Measurements from ENCODE around the gene COX19. TPM values are rescaled to one million over a fixed set of nuclear protein-coding genes. Genes with fewer than 3 reads are reported as not detected.

COX19 gene
- total and polyA plus RNA-seq, 10 donors = 7.1 to 29.1 (median 15.2) TPM

- peak; percentile 66 for DNase-seq
- no peak for TF ChIP-seq CTCF (IDR thresholded peaks at IDR 0.05 in 8 of 11, conservative IDR thresholded peaks at IDR 0.05 in 3 of 11)
- no peak for TF ChIP-seq POLR2AphosphoS5 (IDR thresholded peaks at IDR 0.05)
- no peak for TF ChIP-seq POLR2A (IDR thresholded peaks at IDR 0.05)
- Histone ChIP-seq H3K9me3 (no peaks in the 10 kb centered on the region), H3K27ac (peak overlapping the region in 3 of 8 donors; percentile 40 to 57 (median 50)), H3K4me3 (no peak overlapping the region), H3K4me1 (peaks cover 0 to 54% (median 4%) of the 10 kb centered on the region in 6 donors), H3K27me3 (replicated peaks in 1 of 7) (peaks cover 0 to 6% (median 0%) of the 10 kb centered on the region in 7 donors), H3K36me3 (peaks cover 0 to 20% (median 0%) of the 10 kb centered on the region in 6 donors)
- WGBS, 5 donors = 86 to 91% (median 88%) methylated on average over 21 of the region's 21 CpGs
- intact Hi-C loops (cut with DNase I; ENCODE audit: low total_unique reads) = no loop called here
Measured at GRCh38 chr7:931871-932650, 43.3 kb downstream of the COX19 start.

DNA sequence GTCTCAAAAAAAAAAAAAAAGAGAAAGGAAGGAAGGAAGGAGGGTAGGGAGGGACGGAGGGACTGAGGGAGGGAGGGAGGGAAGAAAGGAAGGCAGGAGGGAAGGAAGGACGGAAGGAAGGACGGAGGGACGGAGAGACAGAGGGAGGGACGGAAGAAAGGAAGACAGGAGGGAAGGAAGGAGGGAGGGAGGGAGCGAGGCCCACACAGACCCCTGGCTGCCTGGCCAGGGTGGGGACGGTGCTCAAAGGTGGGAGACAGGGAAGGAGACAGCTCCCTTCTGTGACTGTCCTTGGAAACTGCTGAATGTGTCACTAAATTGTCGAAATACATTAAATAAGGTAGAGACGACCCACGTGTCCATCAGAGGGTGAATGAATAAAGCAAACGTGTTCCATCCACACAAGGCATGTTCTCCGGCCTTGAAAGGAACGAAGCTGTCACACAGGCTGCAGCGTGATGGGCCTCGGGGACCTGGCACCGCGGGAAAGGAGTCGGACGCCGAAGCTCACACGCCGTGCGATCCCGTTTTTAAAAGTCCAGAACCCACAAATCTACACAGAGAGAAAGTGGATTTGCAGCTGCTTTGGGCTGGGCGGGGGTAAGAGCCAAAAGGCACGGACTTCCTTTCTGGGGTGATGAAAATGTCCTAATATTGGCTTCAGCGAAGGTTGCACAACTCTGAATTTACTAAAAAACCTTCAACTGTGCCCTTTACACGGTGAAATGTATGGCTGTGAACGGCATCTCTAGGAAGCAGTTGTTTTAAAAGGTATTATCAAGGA lies 44.2 kb downstream of the COX19 start:
- Histone ChIP-seq H3K27me3 (replicated peaks in 1 of 7) (peaks cover 0 to 6% (median 0%) of the 10 kb centered on the region in 7 donors), H3K9me3 (no peaks in the 10 kb centered on the region), H3K4me1 (peaks cover 0 to 63% (median 6%) of the 10 kb centered on the region in 6 donors), H3K4me3 (no peak overlapping the region), H3K27ac (peak overlapping the region in 3 of 8 donors; percentile 40 to 57 (median 50)), H3K36me3 (peaks cover 0 to 23% (median 0%) of the 10 kb centered on the region in 6 donors)
- TF ChIP-seq POLR2A (IDR thresholded peaks at IDR 0.05) = no peak
- TF ChIP-seq CTCF (IDR thresholded peaks at IDR 0.05 in 8 of 11, conservative IDR thresholded peaks at IDR 0.05 in 3 of 11) = no peak
- TF ChIP-seq POLR2AphosphoS5 (IDR thresholded peaks at IDR 0.05) = no peak
- 44 to 71% (median 54%) methylated on average over 29 of the region's 29 CpGs for WGBS, 5 donors
- peak; percentile 47 for DNase-seq
- intact Hi-C loops (cut with DNase I; ENCODE audit: low total_unique reads) = no loop called here

- peak; percentile 61 for DNase-seq
- peaks cover 0 to 82% (median 21%) of the 10 kb centered on the region in 6 donors for H3K4me1 ChIP-seq
- no peaks in the 10 kb centered on the region for H3K27me3 ChIP-seq (replicated peaks in 1 of 7)
- intact Hi-C loops (cut with DNase I; ENCODE audit: low total_unique reads) = no loop called here
- H3K36me3 ChIP-seq = peaks cover 0 to 14% (median 0%) of the 10 kb centered on the region in 6 donors
- H3K4me3 ChIP-seq = no peak overlapping the region
- WGBS, 5 donors = 82 to 93% (median 86%) methylated on average over 14 of the region's 14 CpGs
- H3K27ac ChIP-seq = peak overlapping the region in 3 of 8 donors; percentile 6 to 69 (median 64)
- H3K9me3 ChIP-seq = no peaks in the 10 kb centered on the region
- TF ChIP-seq POLR2AphosphoS5 (IDR thresholded peaks at IDR 0.05) (no peak), POLR2A (IDR thresholded peaks at IDR 0.05) (no peak), CTCF (IDR thresholded peaks at IDR 0.05 in 8 of 11, conservative IDR thresholded peaks at IDR 0.05 in 3 of 11) (no peak)
Measured at GRCh38 chr7:929311-929711, 46.0 kb downstream of the COX19 start.

Data from spleen (tissue), 11 donors.